DMS 273 treated with DMSO at 0.1 percent for 48 hours (cell line): ENCODE measurements around the gene VAPA.

Source experiments
- DNase-seq: peaks from one replicate; lab custom pipeline; 2025; lab: John Stamatoyannopoulos, UW

Gene VAPA

DNA sequence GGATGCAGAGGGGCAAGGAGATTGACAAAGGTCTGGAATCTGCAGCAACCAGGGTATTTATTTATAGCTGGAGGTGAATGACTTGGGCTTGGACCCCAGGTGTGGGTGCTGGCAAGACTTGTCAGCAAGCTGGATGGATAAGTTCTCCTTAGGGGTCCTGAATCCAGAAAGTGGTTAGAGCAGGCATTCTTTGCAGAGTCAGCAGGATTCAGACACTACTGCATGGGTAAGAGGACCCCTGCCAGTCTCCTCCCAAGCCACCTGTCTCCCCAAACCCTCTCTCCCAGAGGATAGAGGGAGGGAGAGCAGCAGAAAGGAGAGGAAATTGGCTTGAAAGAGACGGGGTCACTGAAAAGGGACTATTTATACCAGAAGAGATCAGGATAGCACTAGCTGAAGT lies 89.5 kb downstream of the VAPA start:
- no peak for DNase-seq

DNA sequence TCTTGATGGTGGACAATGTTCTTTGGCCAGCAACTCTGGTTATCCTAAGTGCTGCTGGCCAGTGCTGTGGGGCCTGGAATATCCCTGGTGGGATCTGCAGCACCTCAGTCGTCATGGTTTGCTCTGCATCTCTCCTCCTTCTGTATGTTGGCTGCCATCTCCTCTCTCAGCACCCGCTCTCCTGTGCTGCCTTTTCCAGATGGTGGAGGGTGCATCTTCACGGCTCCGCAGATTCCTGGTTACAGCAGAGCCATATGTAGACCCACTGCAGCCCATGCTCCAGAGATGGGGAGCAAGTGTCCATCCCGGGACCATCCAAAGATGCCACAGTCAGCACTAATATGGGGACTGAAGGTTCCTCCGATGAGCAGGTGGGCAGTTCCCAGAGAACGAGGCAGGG lies 90.0 kb downstream of the VAPA start:
- no peak for DNase-seq

DNA sequence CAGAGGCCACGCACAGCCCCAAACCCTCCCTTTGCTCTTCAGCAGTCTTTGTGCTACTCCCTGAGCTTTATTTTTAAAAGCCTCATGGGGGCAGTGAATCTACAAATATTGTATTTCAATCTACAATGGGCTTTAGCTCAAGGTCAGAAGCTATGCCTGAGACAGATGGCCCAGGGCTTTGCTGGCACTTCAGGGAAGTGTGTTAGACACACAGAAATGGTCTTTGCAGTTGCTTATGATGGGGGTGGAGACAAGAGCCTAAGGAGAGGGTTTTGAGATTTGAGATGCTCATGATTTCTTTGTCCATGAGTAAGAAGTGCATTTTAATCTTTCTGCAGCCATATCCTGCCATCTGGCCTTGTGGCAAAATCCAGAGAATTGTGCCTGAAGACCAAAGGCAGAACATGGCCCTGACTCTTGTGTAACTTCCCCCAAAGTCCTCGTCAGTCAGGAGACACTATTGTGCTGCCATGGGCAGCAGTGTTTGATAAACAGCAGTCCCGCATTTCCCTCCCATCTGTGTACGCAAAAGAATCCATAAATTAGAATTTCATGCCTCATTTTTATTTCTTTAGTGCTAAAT lies 92.6 kb downstream of the VAPA start:
- DNase-seq, result peak; percentile 79

DNA sequence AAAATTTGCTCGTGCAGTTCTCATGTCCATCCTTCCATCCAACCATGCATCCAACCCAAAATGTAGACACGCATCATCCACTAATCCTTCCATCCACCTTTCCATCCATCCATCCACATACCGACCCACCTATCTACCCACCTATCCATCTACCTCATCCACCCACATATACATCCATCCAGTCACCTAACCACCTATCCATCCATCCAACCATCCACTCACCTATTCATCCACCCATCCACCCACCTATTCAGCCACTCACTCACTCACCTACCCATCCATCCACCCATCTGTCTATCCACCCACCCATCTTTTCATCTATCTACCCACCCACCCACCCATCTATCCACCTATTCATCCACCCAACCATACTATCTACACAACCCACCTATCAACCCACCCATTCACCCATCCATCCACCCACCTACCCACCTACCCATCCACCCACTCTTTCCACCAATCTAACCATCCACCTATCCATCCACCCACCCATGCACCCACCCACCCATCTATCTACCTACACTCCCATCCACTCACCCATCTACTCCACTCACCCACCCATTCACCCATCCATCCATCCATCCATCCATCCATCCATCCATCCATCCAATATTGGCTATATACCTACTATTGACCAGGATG lies 94.3 kb downstream of the VAPA start:
- DNase-seq, result no peak
